NT2/D1 (cell line): ENCODE measurements around the gene LILRA6.
"Not testable (repeated sequence)": the region's sequence is repeated elsewhere in the genome, so short reads cannot be mapped to it uniquely, and the experiment has no call there.

Experiments used
- SUZ12 ChIP-seq: IDR thresholded peaks from 2 replicates; pipeline ENCODE4 v1.6.1; 2011; ENCODE audit not compliant: insufficient read length, insufficient read depth; ENCODE audit errors: extremely low read depth
- YY1 ChIP-seq: IDR thresholded peaks from 2 replicates; pipeline ENCODE4 v1.6.1; 2011; ENCODE audit not compliant: insufficient read length, insufficient read depth
- ZNF274 ChIP-seq: IDR thresholded peaks from 2 replicates; pipeline ENCODE4 v1.6.1; 2011; ENCODE audit warnings: mild to moderate bottlenecking, low read depth, low read length

DNA sequence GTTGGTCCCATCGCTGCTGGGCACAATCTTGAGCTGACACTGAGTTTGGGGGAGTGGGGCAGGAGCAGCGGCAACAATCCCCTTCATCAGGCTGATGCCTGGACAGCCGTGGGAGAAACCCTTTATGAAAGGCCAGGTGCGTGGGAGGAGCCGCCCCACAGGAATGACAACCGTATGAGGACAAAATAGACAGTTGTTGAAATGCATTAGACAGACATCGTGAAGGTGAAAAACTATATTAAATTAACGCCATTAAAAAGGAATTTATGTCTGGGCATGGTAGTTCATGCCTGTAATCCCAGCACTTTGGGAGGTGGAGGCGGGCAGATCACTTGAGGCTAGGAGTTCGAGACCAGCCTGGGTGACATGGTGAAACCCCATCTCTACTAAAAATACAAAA, 18.0 kb downstream of the LILRA6 start:
- not testable (repeated sequence) for TF ChIP-seq ZNF274, YY1, SUZ12
